Measurements from ENCODE around the gene NBEAL1.
"Not testable (repeated sequence)": the region's sequence is repeated elsewhere in the genome, so short reads cannot be mapped to it uniquely, and the experiment has no call there.

NBEAL1 gene

GRCh38 chr2:203122317-203122986 lies 107.8 kb downstream of the NBEAL1 start:
- no peak for DNase-seq

GRCh38 chr2:203126996-203127395 lies 112.3 kb downstream of the NBEAL1 start:
- DNase-seq: no peak

- no peak for DNase-seq
Measured at GRCh38 chr2:203135105-203135504, 120.4 kb downstream of the NBEAL1 start.

- DNase-seq: no peak
Measured at GRCh38 chr2:203143391-203143790, 128.7 kb downstream of the NBEAL1 start.

- no peak for DNase-seq
Measured at GRCh38 chr2:203149194-203149593, 134.5 kb downstream of the NBEAL1 start.

GRCh38 chr2:203155406-203155805 lies 140.7 kb downstream of the NBEAL1 start:
- no peak for DNase-seq

- not testable (repeated sequence) for DNase-seq
Measured at GRCh38 chr2:203162722-203163121, 148.0 kb downstream of the NBEAL1 start.

DNA sequence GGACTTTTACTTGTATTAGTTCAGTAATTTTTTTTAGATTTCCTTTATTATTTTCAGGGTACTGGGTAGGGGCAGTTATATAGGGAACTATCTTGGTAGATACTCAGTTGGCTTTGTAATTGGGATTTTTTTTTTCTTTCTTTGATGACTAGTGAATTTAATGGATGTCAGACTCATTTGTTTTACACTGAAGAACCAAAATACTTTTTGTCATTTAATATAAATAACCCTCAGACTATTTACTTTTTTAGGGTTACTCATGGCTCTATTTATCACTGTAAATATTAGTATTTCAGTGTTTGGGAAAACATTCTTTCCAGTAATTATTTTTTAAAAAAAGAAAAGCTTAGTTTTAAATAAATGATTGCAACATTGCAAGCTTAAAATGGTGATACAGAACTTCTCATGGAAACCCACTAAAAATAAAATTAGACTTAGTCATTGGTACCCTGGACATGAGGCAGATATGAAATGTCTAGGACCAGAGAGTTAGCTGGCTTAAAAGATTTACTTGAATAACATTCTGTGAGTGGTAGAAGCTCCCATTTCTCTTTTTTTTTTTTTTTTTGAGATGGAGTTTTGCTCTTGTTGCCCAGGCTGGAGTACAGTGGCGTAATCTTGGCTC lies 149.7 kb downstream of the NBEAL1 start:
- DNase-seq: no peak

- DNase-seq: no peak
Measured at GRCh38 chr2:203167751-203168150, 153.1 kb downstream of the NBEAL1 start.

DNA sequence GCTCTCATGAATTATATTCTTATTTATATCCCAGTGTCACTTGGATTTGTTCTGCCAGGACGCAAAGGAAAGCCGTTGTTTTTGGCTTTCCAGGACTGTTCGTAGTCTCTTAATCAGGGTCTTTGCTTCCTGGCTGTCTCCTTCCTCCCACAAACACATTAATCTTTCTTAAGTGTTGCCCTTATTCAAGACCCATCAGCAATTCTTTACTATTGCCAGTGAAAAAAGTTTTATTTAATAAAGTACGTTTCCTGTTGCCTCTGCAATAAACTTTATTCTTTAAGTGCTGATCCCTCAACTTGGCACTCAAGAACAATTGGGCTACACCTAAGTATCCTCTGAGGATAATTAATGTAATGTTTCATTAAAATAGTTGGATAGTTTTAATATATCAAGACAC lies 155.8 kb downstream of the NBEAL1 start:
- no peak for DNase-seq

- DNase-seq: no peak
Measured at GRCh38 chr2:203175371-203175770, 160.7 kb downstream of the NBEAL1 start.

DNA sequence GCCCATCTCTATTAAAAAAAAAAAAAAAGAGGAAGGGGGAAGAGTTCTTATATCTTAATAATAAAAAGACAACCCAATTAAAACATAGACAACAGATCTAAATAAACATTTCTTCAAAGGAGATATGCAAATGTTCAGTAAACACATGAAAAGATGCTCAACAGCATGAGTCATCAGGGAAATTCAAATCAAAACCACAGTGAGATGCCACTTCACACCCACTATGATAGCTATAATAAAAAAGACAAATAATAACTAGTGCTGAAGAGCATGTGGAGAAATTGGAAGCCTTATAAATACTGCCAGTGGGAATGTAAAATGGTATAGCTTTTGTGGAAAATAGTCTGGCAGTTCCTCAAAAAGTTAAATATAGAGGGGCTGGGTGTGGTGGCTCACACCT lies 162.7 kb downstream of the NBEAL1 start:
- DNase-seq: no peak

GRCh38 chr2:203185864-203186263 lies 171.2 kb downstream of the NBEAL1 start:
- no peak for DNase-seq

DNA sequence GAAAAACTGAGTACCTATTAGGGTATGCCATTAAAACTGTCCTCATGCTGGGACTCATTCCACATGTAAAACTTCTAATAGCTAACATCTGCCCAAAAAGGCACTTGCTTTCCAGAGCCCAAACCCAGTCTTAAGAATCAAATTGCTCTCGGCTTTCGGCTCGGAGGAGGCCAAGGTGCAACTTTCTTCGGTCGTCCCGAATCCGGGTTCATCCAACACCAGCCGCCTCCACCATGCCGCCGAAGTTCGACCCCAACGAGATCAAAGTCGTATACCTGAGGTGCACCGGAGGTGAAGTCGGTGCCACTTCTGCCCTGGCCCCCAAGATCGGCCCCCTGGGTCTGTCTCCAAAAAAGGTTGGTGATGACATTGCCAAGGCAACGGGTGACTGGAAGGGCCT lies 175.9 kb downstream of the NBEAL1 start:
- not testable (repeated sequence) for DNase-seq

- not testable (repeated sequence) for DNase-seq
Measured at GRCh38 chr2:203191026-203191425, 176.4 kb downstream of the NBEAL1 start.

- DNase-seq: no peak
Measured at GRCh38 chr2:203191961-203192360, 177.3 kb downstream of the NBEAL1 start.

DNA sequence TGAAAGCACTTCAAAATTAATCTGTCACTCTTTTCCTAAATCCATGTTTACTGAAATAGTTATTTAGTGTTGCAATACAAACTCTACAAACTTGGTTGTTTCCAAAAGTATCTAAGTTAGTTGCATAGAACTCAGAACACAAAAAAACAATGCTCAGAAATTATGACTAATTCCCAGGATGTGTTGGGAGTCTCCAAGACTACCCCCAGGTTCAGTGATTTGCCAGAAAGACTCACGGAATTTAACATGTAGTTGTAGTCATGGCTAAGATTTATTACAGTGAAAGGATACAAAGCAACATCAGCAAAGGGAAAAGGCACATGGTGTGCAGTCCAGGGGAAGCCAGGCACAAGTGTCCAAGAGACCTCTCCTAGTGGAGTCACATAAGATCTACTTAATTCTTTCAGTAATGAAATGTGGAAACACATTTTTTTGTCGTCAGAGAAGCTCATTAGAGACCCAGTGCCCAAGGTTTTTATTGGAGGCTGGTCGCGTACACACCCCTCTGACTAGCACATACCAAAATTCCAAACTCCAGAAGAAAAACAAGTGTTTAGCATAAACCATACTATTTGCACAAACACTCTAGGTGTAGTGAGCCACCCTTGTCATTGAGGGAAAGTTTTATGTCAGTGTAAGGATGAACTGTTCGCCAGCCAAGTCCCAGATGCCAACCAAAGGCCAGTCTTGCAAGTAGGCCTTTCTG lies 180.8 kb downstream of the NBEAL1 start:
- DNase-seq: no peak

DNA sequence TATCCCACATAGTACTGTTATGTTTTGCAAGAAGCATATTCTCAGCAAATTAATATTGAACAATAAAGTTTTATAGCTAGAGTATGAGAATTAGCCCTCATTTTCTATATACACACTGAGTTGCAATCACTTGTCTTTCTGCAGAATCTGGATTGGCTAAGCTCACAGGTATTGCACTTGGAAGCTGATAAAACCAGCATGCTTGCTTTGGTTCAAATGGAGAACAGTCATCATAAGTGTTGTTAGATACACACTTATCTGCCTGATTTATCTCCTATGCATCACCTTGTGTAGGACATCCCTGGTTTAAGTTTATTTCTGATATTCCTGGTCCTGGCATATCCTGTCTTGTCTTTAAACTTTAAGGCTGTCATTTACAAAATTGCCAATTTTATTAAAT lies 186.2 kb downstream of the NBEAL1 start:
- DNase-seq: no peak

- no peak for DNase-seq
Measured at GRCh38 chr2:203201426-203201825, 186.8 kb downstream of the NBEAL1 start.

GRCh38 chr2:203209538-203209937 lies 194.9 kb downstream of the NBEAL1 start:
- DNase-seq: no peak

GRCh38 chr2:203225423-203226039 lies 210.9 kb downstream of the NBEAL1 start:
- no peak for DNase-seq

DNA sequence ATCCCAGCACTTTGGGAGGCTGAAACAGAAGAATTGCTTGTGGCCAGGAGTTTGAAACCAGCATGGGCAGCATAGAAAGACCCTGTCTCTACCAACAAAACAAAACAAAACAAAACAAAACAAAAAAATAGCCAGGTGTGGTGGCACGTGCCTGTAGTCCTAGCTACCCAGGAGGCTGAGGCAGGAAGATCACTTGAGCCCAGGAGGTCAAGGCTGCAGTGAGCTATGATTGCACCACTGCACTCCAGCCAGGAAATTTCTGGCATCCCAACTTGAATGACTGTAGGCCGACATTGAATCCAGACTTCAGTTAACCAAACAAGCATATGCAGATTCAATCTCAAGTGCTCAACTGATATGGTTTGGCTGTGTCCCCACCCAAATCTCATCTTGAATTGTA lies 215.0 kb downstream of the NBEAL1 start:
- not testable (repeated sequence) for DNase-seq

- DNase-seq: no peak
Measured at GRCh38 chr2:203237346-203238238, 222.9 kb downstream of the NBEAL1 start.
